HG03135 (cell line): ENCODE data around the gene PDE9A.
"Not testable (repeated sequence)": the region's sequence is repeated elsewhere in the genome, so short reads cannot be mapped to it uniquely, and the experiment has no call there.

Source experiments
- ATAC-seq: cut with Tn5 transposase; IDR thresholded peaks from one replicate; pipeline ENCODE4 v1.9.1; 2021; ENCODE audit warnings: mild to moderate bottlenecking, moderate library complexity; ENCODE audit not compliant: unreplicated experiment

PDE9A gene

GRCh38 chr21:42624095-42624790 lies 29.2 kb upstream of the PDE9A start:
- ATAC-seq, result no peak

GRCh38 chr21:42624936-42625335 lies 28.5 kb upstream of the PDE9A start:
- no peak for ATAC-seq

GRCh38 chr21:42626171-42626570 lies 27.2 kb upstream of the PDE9A start:
- ATAC-seq, result no peak

- no peak for ATAC-seq
Observed at GRCh38 chr21:42627527-42628289, 25.7 kb upstream of the PDE9A start.

- not testable (repeated sequence) for ATAC-seq
Observed at GRCh38 chr21:42628466-42629061, 24.9 kb upstream of the PDE9A start.

GRCh38 chr21:42629933-42630589 lies 23.4 kb upstream of the PDE9A start:
- ATAC-seq, result no peak

- ATAC-seq, result no peak
Observed at GRCh38 chr21:42630626-42631025, 22.8 kb upstream of the PDE9A start.

GRCh38 chr21:42631142-42631541 lies 22.3 kb upstream of the PDE9A start:
- no peak for ATAC-seq

- ATAC-seq, result no peak
Observed at GRCh38 chr21:42632336-42632751, 21.1 kb upstream of the PDE9A start.

GRCh38 chr21:42632771-42633690 lies 20.4 kb upstream of the PDE9A start:
- ATAC-seq, result no peak

GRCh38 chr21:42633858-42634257 lies 19.6 kb upstream of the PDE9A start:
- no peak for ATAC-seq

- ATAC-seq, result no peak
Observed at GRCh38 chr21:42635848-42636519, 17.4 kb upstream of the PDE9A start.

- ATAC-seq, result no peak
Observed at GRCh38 chr21:42636520-42637266, 16.7 kb upstream of the PDE9A start.

- ATAC-seq, result no peak
Observed at GRCh38 chr21:42637267-42638041, 16.0 kb upstream of the PDE9A start.

- no peak for ATAC-seq
Observed at GRCh38 chr21:42638266-42638863, 15.1 kb upstream of the PDE9A start.

GRCh38 chr21:42639646-42640152 lies 13.7 kb upstream of the PDE9A start:
- no peak for ATAC-seq

GRCh38 chr21:42640486-42640885 lies 12.9 kb upstream of the PDE9A start:
- ATAC-seq, result no peak
